GM19239 (cell line): ENCODE data around the gene GALNT2.

Source experiments
- DNase-seq: peaks from one replicate; pipeline ENCODE4 v3.0.0; 2011; ENCODE audit warnings: low spot score; ENCODE audit not compliant: insufficient read length
- FAIRE-seq: peaks from 2 replicates; lab custom pipeline; 2011; peaks lifted over from hg19 to GRCh38; lab: Jason Lieb, UNC

The GALNT2 gene

DNA sequence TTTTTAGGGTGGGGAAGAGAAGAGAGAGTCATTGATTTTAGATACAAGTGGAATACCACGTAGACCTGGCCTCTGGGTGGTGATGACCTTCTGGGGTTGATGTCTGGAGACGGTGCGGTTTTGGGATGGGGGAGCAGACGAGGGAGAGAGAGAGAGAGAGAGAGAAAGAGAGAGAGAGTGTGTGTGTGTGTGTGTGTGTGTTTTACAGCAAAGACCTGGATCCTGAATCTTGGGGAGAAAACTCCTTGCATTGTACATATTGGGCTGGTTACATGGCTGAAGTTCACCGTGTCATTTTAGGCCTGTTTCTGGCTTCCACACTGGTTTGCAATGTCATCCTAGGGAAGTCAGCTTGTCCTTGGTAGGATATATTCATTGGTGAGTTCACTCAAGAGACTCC lies 89.0 kb downstream of the GALNT2 start:
- FAIRE-seq, result no peak

DNA sequence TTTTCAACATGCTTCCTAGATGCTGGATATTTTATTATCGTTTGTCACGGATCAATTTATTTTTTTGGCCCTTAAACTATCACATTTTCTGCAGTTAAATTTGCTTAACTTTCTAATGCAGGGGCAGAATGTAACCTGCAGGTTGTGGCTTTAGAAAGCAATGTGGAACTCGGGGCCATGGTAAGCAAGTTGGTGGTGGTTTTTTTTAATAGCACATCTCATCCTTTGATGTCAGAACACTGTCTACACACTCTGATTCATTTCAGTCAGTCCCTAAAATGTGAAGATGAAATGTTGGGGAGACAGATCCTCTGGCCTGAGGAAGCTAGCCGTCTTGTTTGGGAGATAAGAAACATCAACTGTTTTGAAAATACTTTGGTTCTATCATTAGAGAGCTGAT lies 89.5 kb downstream of the GALNT2 start:
- DNase-seq, result no peak
- no peak for FAIRE-seq

More for the DNA sequence above, 89.0 kb downstream of the GALNT2 start:
- no peak for DNase-seq

DNA sequence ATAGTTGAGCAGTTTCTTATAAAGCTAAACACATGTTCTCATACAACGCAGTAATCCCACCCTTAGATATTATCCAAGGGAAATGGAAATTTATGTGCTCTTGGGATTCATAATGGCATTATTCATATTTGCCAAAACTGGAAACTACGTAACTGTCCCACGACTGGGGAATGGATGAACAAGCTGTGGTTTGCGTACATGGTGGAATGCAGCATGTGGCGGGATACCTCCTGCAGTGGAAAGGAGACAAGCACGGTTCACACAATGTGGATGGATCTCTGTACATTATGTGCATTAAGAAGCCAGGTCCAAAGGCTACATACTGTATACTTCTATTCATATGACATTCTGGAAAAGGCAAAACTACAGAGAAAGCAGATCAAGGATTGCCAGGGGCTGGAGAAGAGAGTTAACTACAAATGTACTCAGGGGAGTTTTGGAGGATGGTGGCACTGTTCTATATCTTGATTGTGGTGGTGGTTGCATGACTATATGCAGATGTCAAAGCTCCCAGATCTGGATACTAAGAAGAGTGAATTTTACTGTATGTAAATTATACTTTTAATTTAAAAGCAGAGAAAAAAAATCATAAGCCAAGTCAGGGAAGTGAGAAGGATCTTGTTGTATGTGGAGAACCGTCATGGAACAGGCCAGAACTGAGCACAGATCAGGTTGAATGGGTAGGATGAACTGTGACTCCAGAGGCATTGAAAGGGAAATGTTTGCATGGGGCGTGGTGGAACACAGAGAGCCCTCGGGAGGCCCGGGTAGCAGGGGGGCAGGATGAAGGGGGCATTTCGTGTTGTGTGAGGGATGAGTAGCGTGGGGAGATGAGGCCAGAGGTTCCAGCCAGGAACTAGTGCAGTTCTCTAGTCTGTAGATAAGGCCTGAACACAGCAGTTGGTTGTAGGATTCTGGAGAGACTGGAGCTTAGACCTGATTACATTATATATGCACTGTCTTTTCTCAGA lies 90.7 kb downstream of the GALNT2 start:
- FAIRE-seq (no peak), DNase-seq (no peak)

DNA sequence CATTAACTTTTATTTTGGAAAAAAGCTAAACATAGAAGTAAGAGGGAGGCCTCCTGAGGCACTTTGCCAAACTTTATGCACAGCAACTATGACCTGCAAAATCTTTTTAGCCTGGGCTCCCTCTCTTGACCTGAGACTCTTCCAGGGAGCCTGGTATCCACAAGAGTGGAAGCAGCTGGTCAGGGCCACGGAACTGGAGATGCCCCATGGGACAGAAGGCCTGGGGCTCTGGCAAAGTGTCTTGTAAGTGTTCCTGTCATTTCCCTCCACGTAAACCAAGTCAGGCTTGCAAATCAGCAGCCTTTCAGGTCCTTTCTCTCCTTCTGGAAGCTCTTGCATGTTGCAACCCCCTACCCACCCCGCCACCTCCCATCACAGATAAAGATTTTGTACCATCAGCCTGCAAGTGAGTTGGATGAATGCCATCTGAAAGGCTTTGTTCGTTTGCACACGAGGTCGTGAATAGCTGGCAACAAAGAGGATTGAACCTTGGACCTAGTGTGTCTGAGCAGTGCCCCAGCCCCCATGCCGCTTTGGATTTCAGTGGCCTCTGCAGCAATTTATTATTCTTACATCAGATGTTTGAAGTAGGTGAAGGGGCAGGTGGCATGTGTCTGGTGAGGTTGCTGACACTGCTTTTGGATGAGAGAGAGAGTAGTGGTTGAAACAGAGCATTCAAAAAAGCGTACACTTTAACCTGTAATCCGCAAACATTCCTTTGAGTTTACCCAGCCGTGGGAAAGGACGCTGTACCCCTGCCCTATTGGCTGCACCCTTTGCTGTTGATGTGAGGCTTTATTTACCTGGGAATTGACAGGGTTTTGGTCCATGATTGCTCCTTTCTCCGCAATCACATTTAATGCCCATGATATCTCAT lies 91.6 kb downstream of the GALNT2 start:
- FAIRE-seq, result no peak
- DNase-seq, result no peak

DNA sequence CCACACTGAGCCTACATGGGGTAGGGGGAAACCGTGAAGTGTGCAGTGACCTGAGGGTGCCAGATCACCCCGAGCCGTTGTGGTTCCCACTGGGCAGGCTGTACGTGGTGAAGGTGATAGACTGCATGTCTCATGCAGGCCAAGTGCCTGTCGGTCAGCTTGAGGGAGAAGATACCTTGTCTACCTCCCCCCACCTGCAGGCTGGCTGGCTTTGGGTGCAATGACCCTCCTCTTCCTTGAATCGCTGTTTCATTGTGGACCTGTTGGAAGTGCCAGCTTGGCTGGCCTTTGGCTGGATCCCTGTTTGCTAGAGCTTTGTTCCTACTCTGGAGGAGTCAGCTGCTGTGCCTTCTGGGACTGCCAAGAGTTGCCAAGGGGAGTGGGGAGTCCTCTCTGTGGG lies 92.5 kb downstream of the GALNT2 start:
- DNase-seq, result no peak
- no peak for FAIRE-seq

DNA sequence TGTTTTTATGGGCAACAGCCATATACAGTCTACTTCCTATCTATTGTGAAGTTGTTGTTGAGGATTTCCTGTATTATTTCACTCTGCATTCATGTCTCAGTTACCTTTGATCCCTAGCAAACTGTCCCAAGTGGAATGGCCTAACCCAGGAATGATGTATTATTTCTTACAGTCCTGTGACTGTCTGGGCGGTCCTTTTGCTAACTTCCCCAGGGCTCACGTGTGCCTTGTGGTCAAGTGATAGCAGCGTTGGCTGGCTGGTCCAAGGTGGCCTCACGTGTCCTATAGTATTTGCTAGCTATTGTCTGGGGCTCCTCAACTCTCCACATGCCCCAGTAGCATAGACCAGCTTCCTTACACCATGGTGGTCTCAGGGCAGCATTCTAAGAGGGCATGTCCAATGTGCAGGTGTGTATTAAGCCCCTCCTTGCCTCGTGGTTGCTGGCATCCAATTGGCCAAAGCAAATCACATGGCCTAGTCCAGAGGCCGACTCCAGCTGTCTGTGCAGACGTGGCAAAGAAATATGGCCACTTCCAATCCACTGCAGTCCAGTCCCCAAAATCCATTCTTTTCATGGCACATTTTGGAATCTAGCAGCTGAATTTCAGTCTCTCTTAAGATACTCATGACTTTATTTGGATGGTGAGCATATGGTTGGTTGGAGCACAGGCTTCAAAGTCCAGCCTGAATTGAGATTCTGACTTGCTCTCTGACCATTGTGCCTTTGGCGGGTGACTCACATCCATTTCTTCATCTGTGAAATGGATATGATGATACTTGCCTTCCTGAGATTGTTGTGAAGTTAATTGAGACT lies 94.1 kb downstream of the GALNT2 start:
- FAIRE-seq, result no peak
- DNase-seq, result no peak

DNA sequence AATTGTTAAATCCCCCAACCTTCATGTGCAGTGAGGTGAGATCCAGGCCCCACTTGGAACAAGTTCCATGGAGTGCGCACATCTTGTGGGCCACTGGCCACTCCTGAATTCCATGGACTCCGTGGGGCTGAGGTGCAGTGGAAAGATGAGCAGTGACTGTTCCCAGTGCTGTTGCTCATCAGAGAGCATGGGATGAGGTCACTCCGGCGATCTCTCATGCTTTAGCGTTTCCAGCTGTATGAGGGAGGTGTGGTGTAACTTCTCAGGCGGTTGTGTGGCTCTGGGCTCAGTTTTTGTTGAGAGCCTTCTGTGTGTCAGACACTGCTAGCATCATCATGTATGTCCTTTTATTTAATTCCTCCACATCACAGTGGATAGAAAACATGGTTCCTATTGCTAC lies 96.2 kb downstream of the GALNT2 start:
- no peak for DNase-seq
- FAIRE-seq, result no peak

DNA sequence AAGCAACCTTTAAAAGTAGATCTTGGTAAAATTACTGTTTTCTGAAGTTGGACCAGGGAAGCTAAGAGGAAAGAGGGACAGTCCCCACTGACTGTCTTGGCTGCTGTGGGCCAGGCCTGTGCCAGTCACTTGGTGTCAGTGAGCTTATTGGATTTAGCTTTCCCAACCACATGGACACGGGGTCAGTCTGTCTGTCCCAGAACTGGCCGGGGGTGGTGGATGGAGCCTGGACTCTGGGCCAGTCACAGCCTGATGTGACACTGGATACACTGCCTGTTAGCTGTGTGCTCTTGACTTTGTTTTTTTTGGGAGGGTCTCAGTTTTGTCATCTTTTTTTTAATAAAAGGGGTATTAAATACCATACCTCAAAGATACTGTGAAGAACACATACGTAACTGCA lies 96.7 kb downstream of the GALNT2 start:
- FAIRE-seq (no peak), DNase-seq (no peak)

DNA sequence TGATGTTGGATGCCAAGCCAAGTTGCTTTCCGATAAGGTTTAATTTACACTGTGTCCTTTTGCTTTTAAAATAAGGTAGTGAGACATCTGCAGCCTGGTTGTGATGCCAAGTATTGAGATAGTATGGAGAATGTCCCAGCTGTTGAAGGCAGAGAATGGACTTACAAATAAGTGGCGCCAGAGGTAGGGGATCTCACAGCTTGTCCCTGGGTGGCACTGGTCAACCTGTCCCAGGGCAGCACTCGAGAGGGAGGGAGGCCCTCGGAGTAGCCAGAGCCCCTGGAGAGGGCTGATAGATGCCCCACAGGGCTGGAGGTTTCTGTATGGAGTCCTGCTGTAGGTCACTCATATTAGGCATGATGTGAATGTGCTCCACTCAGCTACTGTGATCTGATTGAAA lies 98.5 kb downstream of the GALNT2 start:
- DNase-seq, result no peak
- FAIRE-seq, result no peak

DNA sequence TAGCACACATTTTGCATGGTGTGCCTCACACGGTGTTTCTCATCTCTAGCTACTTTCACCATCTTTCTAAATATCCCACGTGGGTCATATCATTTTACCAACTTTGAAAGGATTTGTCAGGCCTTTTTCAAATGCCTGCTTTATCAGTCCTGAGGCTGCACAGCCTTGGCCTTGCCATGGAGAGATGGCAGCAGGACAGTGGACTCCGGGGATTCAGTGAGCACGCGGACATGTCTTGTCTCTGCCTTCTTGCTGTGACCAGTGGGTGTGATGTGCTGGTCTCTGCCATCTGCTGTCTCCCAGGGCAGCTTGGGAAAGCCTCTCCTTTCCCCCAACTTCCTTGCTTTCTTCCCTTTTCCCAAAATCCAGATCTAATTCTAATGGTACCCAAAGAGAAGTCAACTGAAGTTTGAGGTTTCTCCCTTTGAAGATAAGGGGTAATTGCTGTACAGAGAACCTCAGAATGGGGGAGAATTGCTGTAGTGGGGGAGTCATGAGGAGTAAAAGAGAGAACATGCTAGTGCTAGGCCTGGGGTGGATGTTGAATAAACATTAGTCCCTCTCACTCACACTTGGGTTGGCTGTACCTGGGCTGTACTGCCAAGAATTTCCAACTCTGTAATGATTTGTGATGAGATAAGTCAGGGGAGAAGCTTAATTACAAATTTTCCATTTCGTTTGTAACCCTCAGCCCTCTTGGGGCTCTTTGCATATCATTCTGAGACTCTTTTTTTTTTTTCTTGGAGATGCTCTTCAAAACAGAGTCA lies 99.5 kb downstream of the GALNT2 start:
- FAIRE-seq (no peak), DNase-seq (no peak)

DNA sequence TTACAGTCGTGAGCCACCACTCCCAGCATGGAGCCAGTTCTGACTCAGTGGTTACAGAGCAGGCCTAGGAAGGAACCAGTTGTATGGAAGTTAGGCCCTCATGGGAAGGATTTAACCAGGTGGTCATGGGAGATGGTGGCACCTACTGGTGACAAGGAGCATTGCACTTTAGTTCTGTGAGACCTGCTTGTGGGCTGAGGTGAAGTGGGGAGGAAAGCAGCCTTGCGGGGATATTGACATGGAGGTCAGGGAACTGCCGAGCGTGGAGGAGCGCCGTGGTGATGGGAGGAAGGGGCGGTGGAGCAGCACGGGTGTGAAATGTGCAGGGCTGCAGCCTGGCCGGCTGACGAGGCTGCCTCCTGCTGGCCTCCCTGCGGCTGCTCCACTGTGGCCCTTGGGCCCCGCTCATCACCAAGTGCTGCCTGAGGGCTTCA lies 100.4 kb downstream of the GALNT2 start:
- peak; percentile 90 for FAIRE-seq
- DNase-seq, result no peak

DNA sequence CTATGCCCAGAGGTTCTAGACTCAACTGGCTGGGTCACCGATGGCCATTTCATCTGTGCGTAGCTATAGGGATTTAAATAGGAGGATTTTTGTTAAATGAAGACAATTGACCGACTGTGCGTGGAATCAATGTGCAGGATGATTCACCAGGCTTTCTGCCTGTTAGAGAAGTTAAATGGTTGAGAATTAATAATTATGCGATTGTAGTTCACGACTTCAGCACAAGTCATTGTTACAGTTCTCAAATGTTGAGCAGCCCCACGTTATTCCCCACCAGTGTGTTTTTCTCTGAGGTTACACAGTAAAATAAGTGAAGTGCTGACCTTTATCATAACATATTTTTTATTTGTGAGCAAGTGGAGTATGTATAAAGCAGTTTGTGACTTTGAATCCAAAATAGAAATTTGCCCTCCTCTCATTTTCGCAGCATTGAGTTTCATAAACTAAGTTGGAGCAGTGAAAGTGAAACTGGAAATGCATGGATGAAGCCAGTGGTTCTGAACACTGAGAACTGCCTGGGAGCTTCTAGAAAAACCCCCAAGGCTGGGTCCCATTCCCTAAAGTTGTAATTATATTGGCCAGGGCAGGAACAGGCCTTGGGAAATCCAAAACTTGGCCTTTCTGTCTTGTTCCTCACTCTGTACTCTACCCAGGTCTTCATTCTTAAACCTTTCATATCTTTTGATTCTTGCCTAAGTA lies 102.6 kb downstream of the GALNT2 start:
- no peak for DNase-seq
- peak; percentile 89 for FAIRE-seq

DNA sequence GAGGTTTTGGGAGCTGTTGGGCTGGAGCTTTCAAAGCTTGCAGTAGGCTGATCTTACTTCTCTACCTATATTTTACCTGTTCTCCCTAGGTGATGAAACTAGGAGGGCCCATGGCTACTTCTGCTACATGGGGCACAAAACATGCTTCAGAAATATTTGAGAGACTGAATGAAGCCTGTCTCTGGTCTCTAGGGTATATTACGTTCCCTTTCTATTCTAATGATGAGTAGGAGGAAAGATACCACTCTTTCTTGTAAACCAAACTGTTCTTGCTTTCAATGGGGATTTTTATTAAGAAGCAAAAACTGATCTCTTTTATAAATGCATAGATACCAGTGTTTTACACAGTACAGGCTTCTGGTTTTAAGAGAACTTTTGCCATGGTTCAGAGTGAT lies 103.1 kb downstream of the GALNT2 start:
- FAIRE-seq (no peak), DNase-seq (no peak)

DNA sequence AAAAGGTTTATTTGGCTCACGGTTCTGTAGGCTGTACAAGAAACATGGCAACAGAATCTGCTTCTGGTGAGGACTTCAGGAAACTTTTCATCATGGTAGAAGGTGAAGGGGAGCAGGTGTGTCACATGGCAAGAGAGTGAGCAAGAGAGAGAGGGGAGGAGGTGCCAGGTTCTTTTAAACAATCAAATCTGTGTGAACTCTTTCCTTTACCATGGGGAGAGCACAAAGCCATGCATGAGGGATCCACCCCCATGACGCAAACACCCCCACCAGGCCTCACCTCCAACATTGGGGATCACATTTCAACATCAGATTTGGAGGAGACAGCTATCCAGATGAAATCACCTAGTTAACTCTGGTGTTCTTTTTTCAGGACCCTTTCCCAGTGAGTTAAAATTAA lies 103.6 kb downstream of the GALNT2 start:
- DNase-seq (no peak), FAIRE-seq (no peak)

DNA sequence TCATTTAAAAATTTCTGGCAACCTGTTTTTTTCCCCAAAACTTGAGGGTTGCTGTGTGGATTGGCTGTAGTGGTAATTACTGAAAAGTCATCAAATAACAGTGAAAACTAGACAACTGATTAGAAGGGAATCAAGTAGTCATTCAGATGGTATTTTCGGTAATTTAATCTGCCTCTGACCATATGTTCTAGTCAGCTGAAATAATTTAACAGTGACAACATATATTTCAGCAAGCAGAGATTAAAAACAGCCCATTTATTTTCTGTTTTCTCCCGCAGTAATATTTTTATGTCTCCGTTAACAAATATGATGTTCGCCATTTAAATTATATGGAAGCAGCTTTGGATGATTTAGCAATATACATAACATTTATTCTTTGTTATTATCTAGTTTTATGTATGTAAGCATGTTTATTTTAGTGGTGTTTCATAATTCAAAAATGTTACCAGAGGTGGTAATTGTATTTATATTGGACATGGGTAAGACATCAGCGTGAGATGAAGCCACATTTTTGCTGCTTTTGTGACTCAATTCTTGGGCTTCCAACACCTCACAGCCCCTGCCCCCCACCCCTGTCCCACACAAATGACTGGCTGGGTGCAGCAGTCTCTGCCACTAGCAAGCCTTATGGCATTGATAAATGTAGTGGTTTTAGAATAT lies 104.4 kb downstream of the GALNT2 start:
- no peak for DNase-seq
- no peak for FAIRE-seq

DNA sequence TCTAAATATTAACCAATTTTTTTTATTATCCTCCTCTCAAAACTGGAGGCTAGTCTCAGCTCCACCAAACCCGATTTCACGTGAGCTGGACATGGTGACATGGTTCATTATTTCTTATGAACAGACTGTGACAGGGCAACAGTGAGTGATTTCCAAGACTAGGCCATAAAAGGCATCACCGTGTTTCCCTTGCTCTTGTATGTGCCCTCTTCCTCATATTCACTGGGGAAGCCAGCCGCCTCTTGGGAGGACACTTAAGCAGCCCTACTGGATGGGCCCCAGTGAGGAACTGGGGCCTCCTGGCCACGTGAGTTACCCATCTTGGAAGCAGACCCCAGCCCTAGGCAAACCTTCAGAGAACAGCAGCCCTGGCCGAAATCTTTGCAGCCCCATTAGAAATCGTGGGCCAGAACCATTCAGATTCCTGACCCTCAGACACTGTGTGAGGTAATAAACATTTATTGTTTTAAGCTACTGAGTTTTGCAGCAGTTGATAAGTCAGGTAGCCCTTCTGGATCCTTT lies 105.0 kb downstream of the GALNT2 start:
- DNase-seq (no peak), FAIRE-seq (no peak)

DNA sequence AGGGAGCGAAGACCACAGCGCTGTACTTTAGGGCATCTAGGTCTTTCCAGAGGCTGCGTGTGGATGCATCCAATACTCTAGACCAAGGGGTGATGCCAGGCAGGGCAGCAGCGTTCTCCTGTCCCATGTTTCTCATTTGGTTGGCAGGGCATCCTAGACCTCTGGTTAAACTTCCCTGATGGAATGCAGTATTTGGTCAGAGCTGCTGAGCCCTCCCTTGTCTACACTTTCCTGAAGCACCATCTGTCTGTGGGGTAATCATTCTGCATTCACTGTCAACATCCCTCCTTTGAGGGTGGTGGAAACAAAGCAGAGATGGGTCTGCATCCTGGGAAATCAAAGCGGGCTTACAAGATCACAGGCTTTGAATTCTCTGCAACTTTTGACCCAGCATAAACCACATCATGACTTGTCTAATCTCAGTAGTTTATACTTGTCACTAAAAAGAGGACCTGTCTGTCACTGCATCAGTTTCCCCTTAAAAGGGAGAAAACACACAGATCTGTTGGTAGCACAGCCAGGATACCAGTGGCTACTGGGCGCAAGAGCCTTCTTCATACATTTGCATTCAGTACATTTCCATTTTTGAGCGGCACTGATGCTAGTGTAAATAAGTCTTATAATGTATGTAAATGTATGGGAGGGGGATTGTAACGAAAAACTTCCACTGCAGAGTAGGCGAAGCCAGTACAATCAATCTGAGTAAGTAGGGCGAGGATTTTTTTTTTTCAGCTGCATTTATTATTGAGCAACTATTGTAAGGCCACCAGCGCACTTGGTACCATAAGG lies 106.3 kb downstream of the GALNT2 start:
- FAIRE-seq (no peak), DNase-seq (no peak)
